OCI-LY3 (cell line): ENCODE results near the gene SLC12A5.

Source experiments
- EZH2phosphoT487 ChIP-seq: fragments of 200-600 bp; shearing (Covaris generic); IDR thresholded peaks from 2 replicates; pipeline ENCODE4 v1.6.1; 2018; ENCODE audit warnings: antibody characterized with exemption, mixed run types, low read depth
- TF ChIP-seq, protein P1 (sequence below): fragments of 200-600, 300-600 bp; sonication (generic); IDR thresholded peaks from 2 replicates; pipeline ENCODE4 v1.5.1; 2014; ENCODE audit warnings: antibody characterized with exemption, low read length, low read depth

- TF ChIP-seq, protein P1, sequence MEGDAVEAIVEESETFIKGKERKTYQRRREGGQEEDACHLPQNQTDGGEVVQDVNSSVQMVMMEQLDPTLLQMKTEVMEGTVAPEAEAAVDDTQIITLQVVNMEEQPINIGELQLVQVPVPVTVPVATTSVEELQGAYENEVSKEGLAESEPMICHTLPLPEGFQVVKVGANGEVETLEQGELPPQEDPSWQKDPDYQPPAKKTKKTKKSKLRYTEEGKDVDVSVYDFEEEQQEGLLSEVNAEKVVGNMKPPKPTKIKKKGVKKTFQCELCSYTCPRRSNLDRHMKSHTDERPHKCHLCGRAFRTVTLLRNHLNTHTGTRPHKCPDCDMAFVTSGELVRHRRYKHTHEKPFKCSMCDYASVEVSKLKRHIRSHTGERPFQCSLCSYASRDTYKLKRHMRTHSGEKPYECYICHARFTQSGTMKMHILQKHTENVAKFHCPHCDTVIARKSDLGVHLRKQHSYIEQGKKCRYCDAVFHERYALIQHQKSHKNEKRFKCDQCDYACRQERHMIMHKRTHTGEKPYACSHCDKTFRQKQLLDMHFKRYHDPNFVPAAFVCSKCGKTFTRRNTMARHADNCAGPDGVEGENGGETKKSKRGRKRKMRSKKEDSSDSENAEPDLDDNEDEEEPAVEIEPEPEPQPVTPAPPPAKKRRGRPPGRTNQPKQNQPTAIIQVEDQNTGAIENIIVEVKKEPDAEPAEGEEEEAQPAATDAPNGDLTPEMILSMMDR, result no peak
- no peak for TF ChIP-seq EZH2phosphoT487
Observed at GRCh38 chr20:46102940-46103339, 73.9 kb downstream of the SLC12A5 start.
